Neural progenitor cell (in vitro differentiated cells): ENCODE measurements around the gene MIER2. TPM values are rescaled to one million over a fixed set of nuclear protein-coding genes. Genes with fewer than 3 reads are reported as not detected.
A peak's percentile ranks its signal among the peaks of the same experiment; 100 is the strongest.

ENCODE experiments used
- DNase-seq: peaks from one replicate; pipeline ENCODE4 v3.0.0-alpha.2; 2016; ENCODE audit warnings: low spot score
- H2AFZ ChIP-seq: fragments of 200-600 bp; sonication (generic); replicated peaks from 2 replicates; pipeline ENCODE4 v1.6.1; 2016; ENCODE audit warnings: antibody characterized with exemption
- H3F3A ChIP-seq: fragments of 200-600 bp; sonication (generic); 2 replicates; pipeline ENCODE4 v1.6.1; 2016; ENCODE audit warnings: antibody characterized with exemption, low read depth
- H3K27ac ChIP-seq: fragments of 200-600 bp; sonication (generic); 2 replicates; pipeline ENCODE4 v1.5.1; 2016; ENCODE audit warnings: mild to moderate bottlenecking
- H3K27me3 ChIP-seq: fragments of 200-600 bp; sonication (generic); 2 replicates; pipeline ENCODE4 v1.6.1; 2016; ENCODE audit warnings: mild to moderate bottlenecking, moderate library complexity
- H3K36me3 ChIP-seq: fragments of 200-600 bp; sonication (generic); 2 replicates; pipeline ENCODE4 v1.5.1; 2016
- H3K4me1 ChIP-seq: fragments of 200-600 bp; sonication (generic); 2 replicates; pipeline ENCODE4 v1.6.1; 2016; ENCODE audit warnings: mixed run types
- H3K4me2 ChIP-seq: fragments of 200-600 bp; sonication (generic); 2 replicates; pipeline ENCODE4 v1.6.1; 2016
- H3K4me3 ChIP-seq: fragments of 200-600 bp; sonication (generic); 2 replicates; pipeline ENCODE4 v1.5.1; 2016
- H3K79me2 ChIP-seq: fragments of 200-600 bp; sonication (generic); 2 replicates; pipeline ENCODE4 v1.6.1; 2016; ENCODE audit warnings: low read depth
- H3K9ac ChIP-seq: fragments of 200-600 bp; sonication (generic); 2 replicates; pipeline ENCODE4 v1.6.1; 2016
- H3K9me3 ChIP-seq: fragments of 200-600 bp; sonication (generic); 2 replicates; pipeline ENCODE4 v1.5.1; 2016; ENCODE audit warnings: low read depth
- H4K20me1 ChIP-seq: fragments of 200-600 bp; sonication (generic); 2 replicates; pipeline ENCODE4 v1.6.1; 2016; ENCODE audit warnings: low read depth
- H3K27ac Mint-ChIP-seq: 3 replicates; pipeline ENCODE4 v1.8.0; 2021; ENCODE audit warnings: mixed read lengths
- H3K27me3 Mint-ChIP-seq: 2 replicates; pipeline ENCODE4 v1.8.0; 2022; ENCODE audit warnings: low read depth, mild to moderate bottlenecking, inconsistent platforms, moderate library complexity, mixed read lengths; ENCODE audit not compliant: insufficient read depth
- H3K36me3 Mint-ChIP-seq: 3 replicates; pipeline ENCODE4 v1.8.0; 2021; ENCODE audit warnings: mixed read lengths
- H3K4me1 Mint-ChIP-seq: 3 replicates; pipeline ENCODE4 v1.8.0; 2021; ENCODE audit warnings: mixed read lengths
- H3K4me3 Mint-ChIP-seq: 3 replicates; pipeline ENCODE4 v1.8.0; 2021; ENCODE audit warnings: mild to moderate bottlenecking, moderate library complexity, mixed read lengths
- H3K9me3 Mint-ChIP-seq: 3 replicates; pipeline ENCODE4 v1.8.0; 2020; ENCODE audit warnings: mixed read lengths
- EZH2 ChIP-seq: fragments of 200-600 bp; sonication (generic); IDR thresholded peaks from 2 replicates; pipeline ENCODE4 v1.6.1; 2017; ENCODE audit warnings: antibody characterized with exemption, mild to moderate bottlenecking, moderate library complexity
- EZH2phosphoT487 ChIP-seq: fragments of 200-600 bp; sonication (generic); IDR thresholded peaks from 2 replicates; pipeline ENCODE4 v1.6.1; 2017; ENCODE audit warnings: antibody characterized with exemption
- total RNA-seq: library from RNA; depleted of rRNA; stranded (reverse); fragments of >200 nt; gene quantifications from 2 replicates; pipeline ENCODE4 v1.2.3, GENCODE V29; 2015; ENCODE audit warnings: low replicate concordance
- TF ChIP-seq, protein P1 (sequence below): fragments of 200-600 bp; sonication (generic); IDR thresholded peaks from 2 replicates; pipeline ENCODE4 v1.5.1; 2017; ENCODE audit warnings: antibody characterized with exemption, mild to moderate bottlenecking

MIER2 gene
- total RNA-seq, 1 donor from 2014 or later, result 12.9 TPM

DNA sequence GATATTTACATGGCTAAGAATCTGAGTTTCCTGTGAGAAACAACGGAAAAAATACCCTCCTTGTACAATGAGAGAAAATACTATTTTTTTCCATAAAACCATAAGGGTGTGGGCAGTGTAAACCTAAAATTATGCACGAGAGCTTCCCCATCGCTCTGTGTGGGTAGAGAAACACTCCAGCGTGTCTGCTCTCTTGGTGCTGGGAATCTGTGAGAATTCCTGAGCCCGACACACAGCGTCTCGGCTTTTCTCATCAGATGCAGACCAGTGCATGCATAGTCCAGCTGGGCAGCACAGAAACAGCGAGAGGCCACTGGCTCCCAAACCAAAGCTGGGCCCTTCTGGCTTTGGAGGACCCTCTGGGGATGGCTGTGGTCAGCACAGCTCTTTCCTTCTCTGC lies 65.4 kb downstream of the MIER2 start:
- no peak overlapping the region for H3K4me3 Mint-ChIP-seq
- no peaks in the 10 kb centered on the region for H3K36me3 Mint-ChIP-seq

DNA sequence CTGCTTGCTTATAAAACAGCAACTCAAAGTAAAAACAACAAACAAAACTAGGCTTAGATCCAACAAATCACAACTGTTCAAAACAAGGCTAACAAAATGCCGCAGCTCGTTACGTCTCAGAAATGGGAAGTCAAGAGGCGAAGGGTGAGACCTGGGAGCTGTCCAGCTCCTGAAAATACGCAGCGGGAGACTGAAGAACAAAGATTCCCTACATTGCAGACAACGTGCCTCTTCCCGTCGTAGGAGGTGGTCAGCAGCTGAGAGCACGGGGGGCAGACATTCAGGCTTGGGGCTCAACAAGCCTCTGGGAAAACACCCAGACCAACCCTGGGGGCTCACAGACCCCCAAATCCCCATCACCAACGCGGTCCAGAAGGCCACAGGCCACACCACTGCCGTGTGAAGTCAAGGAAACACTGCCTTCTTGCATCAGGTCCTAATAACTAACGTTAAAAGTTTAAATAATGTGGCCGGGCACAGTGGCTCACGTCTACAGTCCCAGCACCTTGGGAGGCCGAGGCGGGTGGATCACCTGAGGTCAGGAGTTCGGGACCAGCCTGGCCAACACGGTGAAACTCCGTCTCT lies 66.9 kb downstream of the MIER2 start:
- Histone ChIP-seq H3K36me3 (no peaks in the 10 kb centered on the region), H3K79me2 (no peaks in the 10 kb centered on the region), H3K9ac (no peak overlapping the region), H3K4me2 (no peak overlapping the region), H2AFZ (no peak overlapping the region), H3K4me1 (peaks cover 12% of the 10 kb centered on the region), H3K4me3 (no peak overlapping the region), H3K27ac (no peak overlapping the region), H4K20me1 (peaks cover 48% of the 10 kb centered on the region), H3K27me3 (peaks cover 50% of the 10 kb centered on the region), H3F3A (peaks cover 16% of the 10 kb centered on the region), H3K9me3 (no peaks in the 10 kb centered on the region)
- peak; percentile 89 for DNase-seq
- Mint-ChIP-seq H3K4me3 (peak overlapping the region; percentile 3), H3K36me3 (no peaks in the 10 kb centered on the region), H3K9me3 (no peaks in the 10 kb centered on the region), H3K27ac (no peak overlapping the region), H3K4me1 (peaks cover 23% of the 10 kb centered on the region), H3K27me3 (peaks cover 38% of the 10 kb centered on the region)
- TF ChIP-seq EZH2phosphoT487, result no peak
- TF ChIP-seq, protein P1, sequence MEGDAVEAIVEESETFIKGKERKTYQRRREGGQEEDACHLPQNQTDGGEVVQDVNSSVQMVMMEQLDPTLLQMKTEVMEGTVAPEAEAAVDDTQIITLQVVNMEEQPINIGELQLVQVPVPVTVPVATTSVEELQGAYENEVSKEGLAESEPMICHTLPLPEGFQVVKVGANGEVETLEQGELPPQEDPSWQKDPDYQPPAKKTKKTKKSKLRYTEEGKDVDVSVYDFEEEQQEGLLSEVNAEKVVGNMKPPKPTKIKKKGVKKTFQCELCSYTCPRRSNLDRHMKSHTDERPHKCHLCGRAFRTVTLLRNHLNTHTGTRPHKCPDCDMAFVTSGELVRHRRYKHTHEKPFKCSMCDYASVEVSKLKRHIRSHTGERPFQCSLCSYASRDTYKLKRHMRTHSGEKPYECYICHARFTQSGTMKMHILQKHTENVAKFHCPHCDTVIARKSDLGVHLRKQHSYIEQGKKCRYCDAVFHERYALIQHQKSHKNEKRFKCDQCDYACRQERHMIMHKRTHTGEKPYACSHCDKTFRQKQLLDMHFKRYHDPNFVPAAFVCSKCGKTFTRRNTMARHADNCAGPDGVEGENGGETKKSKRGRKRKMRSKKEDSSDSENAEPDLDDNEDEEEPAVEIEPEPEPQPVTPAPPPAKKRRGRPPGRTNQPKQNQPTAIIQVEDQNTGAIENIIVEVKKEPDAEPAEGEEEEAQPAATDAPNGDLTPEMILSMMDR, result no peak
- TF ChIP-seq EZH2, result no peak

More for the DNA sequence above, 65.4 kb downstream of the MIER2 start:
- no peak for TF ChIP-seq EZH2phosphoT487
- no peak for TF ChIP-seq EZH2
- TF ChIP-seq, protein P1, result no peak
- Mint-ChIP-seq H3K4me1 (peaks cover 25% of the 10 kb centered on the region), H3K27me3 (peaks cover 42% of the 10 kb centered on the region), H3K27ac (no peak overlapping the region), H3K9me3 (no peaks in the 10 kb centered on the region)
- Histone ChIP-seq H4K20me1 (peaks cover 53% of the 10 kb centered on the region), H3K4me1 (peaks cover 12% of the 10 kb centered on the region), H3K79me2 (no peaks in the 10 kb centered on the region), H3F3A (peaks cover 16% of the 10 kb centered on the region), H3K27me3 (peaks cover 50% of the 10 kb centered on the region), H2AFZ (no peak overlapping the region), H3K9ac (no peak overlapping the region), H3K27ac (no peak overlapping the region), H3K4me3 (no peak overlapping the region), H3K9me3 (no peaks in the 10 kb centered on the region), H3K4me2 (no peak overlapping the region), H3K36me3 (no peaks in the 10 kb centered on the region)
- DNase-seq, result no peak

DNA sequence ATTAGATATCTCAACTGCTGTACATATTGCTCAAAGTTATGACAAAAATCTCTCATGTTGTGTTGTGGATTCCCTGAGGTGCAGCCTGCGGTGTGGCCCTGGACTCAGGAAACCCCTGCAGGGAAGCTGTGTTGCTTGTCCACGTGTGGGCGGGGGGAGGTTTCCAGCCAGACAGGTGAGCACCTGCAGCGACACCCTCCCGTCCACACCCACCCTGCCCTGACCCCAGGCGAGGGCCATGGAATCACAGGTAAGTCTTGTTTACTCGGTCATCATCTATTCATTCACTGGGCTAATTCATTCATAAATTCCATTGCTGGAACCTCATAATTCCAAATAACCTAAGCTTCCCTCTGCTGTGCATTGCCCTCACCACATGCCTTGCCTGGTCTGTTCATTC lies 67.5 kb downstream of the MIER2 start:
- Histone ChIP-seq H3K9me3 (no peaks in the 10 kb centered on the region), H3K4me2 (no peak overlapping the region), H3K4me3 (no peak overlapping the region), H3K9ac (no peak overlapping the region), H2AFZ (no peak overlapping the region), H3K79me2 (no peaks in the 10 kb centered on the region), H3K36me3 (no peaks in the 10 kb centered on the region), H3K27me3 (peaks cover 50% of the 10 kb centered on the region), H3F3A (peaks cover 16% of the 10 kb centered on the region), H3K27ac (no peak overlapping the region), H4K20me1 (peaks cover 44% of the 10 kb centered on the region), H3K4me1 (peaks cover 12% of the 10 kb centered on the region)
- Mint-ChIP-seq H3K4me3 (peak overlapping the region; percentile 3), H3K36me3 (no peaks in the 10 kb centered on the region), H3K9me3 (no peaks in the 10 kb centered on the region), H3K27ac (no peak overlapping the region), H3K27me3 (peaks cover 38% of the 10 kb centered on the region), H3K4me1 (peaks cover 23% of the 10 kb centered on the region)
- no peak for DNase-seq
- TF ChIP-seq, protein P1, result no peak
- TF ChIP-seq EZH2phosphoT487 (no peak), EZH2 (no peak)
